Measurements from ENCODE around the gene LENG1. TPM values are rescaled to one million over a fixed set of nuclear protein-coding genes. Genes with fewer than 3 reads are reported as not detected.
"Not testable (repeated sequence)": the region's sequence is repeated elsewhere in the genome, so short reads cannot be mapped to it uniquely, and the experiment has no call there.

Gene LENG1
- total RNA-seq: 1 to 10 TPM; 5.4 to 8.4 (median 6.9) TPM
- polyA plus RNA-seq: 10 to 100 TPM; 14.6 to 16.9 TPM
- long read RNA-seq, donor 1, transcript LENG1-201 (4 exons, 1,542 nt): major isoform, 7 of 8 reads
- long read RNA-seq, donor 1, partial matches to known transcripts: 1 of 8 reads
- long read RNA-seq, donor 1, other reads (novel, unspliced or antisense): 0 of 8 reads
- long read RNA-seq, donor 2, partial matches to known transcripts: 1 of 4 reads
- long read RNA-seq, donor 2, other reads (novel, unspliced or antisense): 0 of 4 reads
- long read RNA-seq, donor 3: 0 reads

- H3K36me3 ChIP-seq: peaks cover 0 to 40% (median 37%) of the 10 kb centered on the region in 9 donors
- WGBS, 2 donors: 0% methylated on average over 72 of the region's 72 CpGs
- intact Hi-C loops (cut with DNase I): loop anchor here in 2 of 10 donors (5.0 kb wide), 1 partner anchor 43 kb away; the partner anchor contains the start of gene RPS9 (in 2 of the 2)
- peaks cover 0 to 6% (median 3%) of the 10 kb centered on the region in 7 donors for H3K27me3 ChIP-seq
- peaks cover 4 to 63% (median 36%) of the 10 kb centered on the region in 9 donors for H3K4me1 ChIP-seq
- peak within 1 kb of the TSS; percentile 88 to 97 (median 95) for H3K27ac ChIP-seq
- H3K4me3 ChIP-seq: peak within 1 kb of the TSS; percentile 58 to 78 (median 70)
- ATAC-seq: peak; percentile 91 to 97 (median 95)
- peak; percentile 96 to 100 for DNase-seq
- TF ChIP-seq CTCF (IDR thresholded peaks at IDR 0.05): peak in 8 of 9 donors; percentile 14 to 66 (median 46)
- no peaks in the 10 kb centered on the region for H3K9me3 ChIP-seq
Measured at GRCh38 chr19:54159352-54160181, at the start of gene LENG1. LENG1 (minus strand) TSS chr19:54159721; CDS start chr19:54159695, 26 bp downstream.

GRCh38 chr19:54208784-54209057, 49.2 kb upstream of the LENG1 start:
- no peaks in the 10 kb centered on the region for H3K27me3 ChIP-seq
- H3K4me3 ChIP-seq: peak overlapping the region in 1 of 10 donors; percentile 25
- peaks cover 12 to 78% (median 63%) of the 10 kb centered on the region in 9 donors for H3K4me1 ChIP-seq
- DNase-seq: no peak
- intact Hi-C loops (cut with DNase I): no loop called here
- no peak for TF ChIP-seq CTCF (IDR thresholded peaks at IDR 0.05)
- H3K27ac ChIP-seq: peak overlapping the region in 8 of 10 donors; percentile 54 to 96 (median 78)
- ATAC-seq: no peak
- WGBS, 2 donors: 79 to 82% methylated on average over 8 of the region's 8 CpGs
- no peaks in the 10 kb centered on the region for H3K9me3 ChIP-seq
- peaks cover 0 to 55% (median 40%) of the 10 kb centered on the region in 9 donors for H3K36me3 ChIP-seq

DNA sequence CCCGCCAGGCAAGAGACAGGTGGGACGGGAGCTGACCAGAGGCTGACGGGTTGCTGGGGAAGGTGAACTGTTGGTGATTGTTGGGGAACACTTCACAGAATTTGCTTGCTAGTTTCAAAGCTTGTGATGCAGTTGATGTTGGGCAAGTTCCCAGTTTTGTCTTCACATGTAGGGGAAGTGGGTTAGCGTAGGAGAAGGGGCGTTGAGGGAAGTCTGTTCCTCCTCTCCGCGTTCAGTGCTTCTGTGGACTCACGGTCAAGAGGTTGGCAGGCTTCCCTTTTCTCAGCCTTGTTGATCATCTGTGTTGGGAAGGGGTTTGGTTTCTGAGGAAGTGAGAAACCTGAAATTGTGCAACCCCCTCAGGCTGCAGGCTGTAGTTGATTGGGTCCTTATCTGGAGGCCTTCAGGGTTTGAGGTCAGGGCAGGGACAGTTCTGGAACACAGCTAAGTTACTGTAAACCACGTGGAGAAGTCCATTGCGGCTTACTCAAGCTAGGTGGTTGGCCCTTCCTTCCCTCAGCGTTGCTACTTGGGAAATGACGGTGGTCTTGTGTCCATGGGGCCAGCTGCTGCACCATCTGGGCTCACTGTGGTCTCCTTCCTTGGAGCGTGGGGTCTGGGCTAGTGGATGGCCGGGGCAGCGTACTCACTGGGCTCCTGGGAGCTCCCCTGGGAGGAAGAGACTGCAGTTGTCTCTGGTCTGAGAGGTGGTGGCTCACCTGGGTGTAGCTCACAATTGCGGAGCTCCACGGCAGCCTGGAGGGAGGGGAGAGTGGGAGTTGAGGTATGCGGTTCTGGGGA, 48.7 kb upstream of the LENG1 start:
- Histone ChIP-seq H3K4me1 (peaks cover 13 to 84% (median 68%) of the 10 kb centered on the region in 9 donors), H3K27me3 (no peaks in the 10 kb centered on the region), H3K9me3 (no peaks in the 10 kb centered on the region), H3K36me3 (peaks cover 0 to 60% (median 43%) of the 10 kb centered on the region in 9 donors), H3K27ac (peak overlapping the region in 9 of 10 donors; percentile 36 to 99 (median 78)), H3K4me3 (peak overlapping the region in 1 of 10 donors; percentile 54)
- intact Hi-C loops (cut with DNase I): no loop called here
- DNase-seq (peak in 1 of 2 donors; percentile 78), ATAC-seq (peak; percentile 54 to 79 (median 63))
- no peak for TF ChIP-seq CTCF (IDR thresholded peaks at IDR 0.05)
- WGBS, 2 donors: 64 to 70% methylated on average over 18 of the region's 18 CpGs

DNA sequence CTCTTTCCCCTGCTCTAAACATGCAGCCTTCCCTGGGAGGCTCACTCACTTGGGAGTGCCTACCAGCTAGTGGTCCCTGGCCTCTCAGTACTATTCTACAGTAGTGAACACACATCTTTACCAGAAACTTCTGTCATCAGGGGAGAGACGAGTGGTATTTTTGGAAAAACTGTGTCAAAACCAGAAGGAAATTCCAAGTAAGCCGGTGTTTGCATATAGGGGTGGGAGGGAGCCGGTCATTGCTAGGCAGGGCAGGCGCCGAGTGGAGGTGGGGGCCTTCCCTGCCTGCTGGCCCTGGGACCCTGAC, 48.1 kb upstream of the LENG1 start:
- H3K27me3 ChIP-seq: no peaks in the 10 kb centered on the region
- peak overlapping the region in 1 of 10 donors; percentile 54 for H3K4me3 ChIP-seq
- peak overlapping the region in 8 of 10 donors; percentile 36 to 99 (median 63) for H3K27ac ChIP-seq
- no peaks in the 10 kb centered on the region for H3K9me3 ChIP-seq
- DNase-seq (no peak), ATAC-seq (peak in 1 of 8 donors; percentile 6)
- H3K36me3 ChIP-seq: peaks cover 0 to 66% (median 49%) of the 10 kb centered on the region in 9 donors
- no peak for TF ChIP-seq CTCF (IDR thresholded peaks at IDR 0.05)
- intact Hi-C loops (cut with DNase I): no loop called here
- 75 to 78% methylated on average over 5 of the region's 5 CpGs for WGBS, 2 donors
- peaks cover 14 to 89% (median 74%) of the 10 kb centered on the region in 9 donors for H3K4me1 ChIP-seq

DNA sequence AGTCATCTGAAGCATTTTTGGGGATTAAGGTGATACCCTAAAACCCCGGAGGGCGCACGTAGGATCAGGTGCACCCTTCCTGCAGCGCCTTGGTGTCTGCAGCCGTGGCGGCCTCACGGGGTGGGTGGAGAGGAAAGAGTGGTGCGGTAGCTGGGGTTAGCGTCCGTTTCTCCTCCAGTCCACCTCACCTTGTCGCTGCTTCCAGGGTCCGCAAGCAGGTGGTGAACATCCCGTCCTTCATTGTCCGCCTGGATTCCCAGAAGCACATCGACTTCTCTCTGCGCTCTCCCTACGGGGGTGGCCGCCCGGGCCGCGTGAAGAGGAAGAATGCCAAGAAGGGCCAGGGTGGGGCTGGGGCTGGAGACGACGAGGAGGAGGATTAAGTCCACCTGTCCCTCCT, 47.7 kb upstream of the LENG1 start:
- ATAC-seq; H3K9me3 ChIP-seq; H3K27me3 ChIP-seq; intact Hi-C loops (cut with DNase I): not testable (repeated sequence)
- peak overlapping the region in 1 of 10 donors; percentile 54 for H3K4me3 ChIP-seq
- peaks cover 14 to 94% (median 78%) of the 10 kb centered on the region in 9 donors for H3K4me1 ChIP-seq
- peaks cover 0 to 70% (median 53%) of the 10 kb centered on the region in 9 donors for H3K36me3 ChIP-seq
- 81% methylated on average over 21 to 23 of the region's 23 CpGs for WGBS, 2 donors
- peak overlapping the region in 8 of 10 donors; percentile 36 to 99 (median 63) for H3K27ac ChIP-seq
- peak in 1 of 2 donors; percentile 21 for DNase-seq

Data from heart right ventricle (tissue), 16 donors.